Panc1 (cell line): ENCODE data around the gene RGS6. TPM values are rescaled to one million over a fixed set of nuclear protein-coding genes. Genes with fewer than 3 reads are reported as not detected.

Experiments
- ATAC-seq: fragments of 200-7000 bp; cut with Tn5 transposase; 2 replicates; pipeline ENCODE4 v1.9.1; 2020; ENCODE audit warnings: mild to moderate bottlenecking, moderate library complexity
- BruUV-seq: library from RNA; stranded (reverse); fragments of 400-500 nt; replicated peaks from 2 replicates; lab custom pipeline; 2021; lab: Mats Ljungman, UMichigan
- CTCF ChIA-PET: fragments of 300-600 bp; sonication (Branson Sonifier 250); formaldehyde crosslinking; loops from one replicate; lab custom pipeline; 2022; ENCODE audit warnings: antibody characterized with exemption; lab: Charles Lee
- POLR2A ChIA-PET: fragments of 300-600 bp; sonication (Branson Sonifier 250); formaldehyde crosslinking; loops from one replicate; lab custom pipeline; 2022; ENCODE audit warnings: antibody characterized with exemption; lab: Charles Lee
- DNase-seq: peaks from one replicate; pipeline ENCODE4 v3.0.0-alpha.2; 2010; ENCODE audit warnings: low read depth, low spot score
- H3K27ac ChIP-seq: 2 replicates; pipeline ENCODE4 v1.5.1; 2011; ENCODE audit warnings: mild to moderate bottlenecking, low read length, inconsistent platforms
- H3K27me3 ChIP-seq: fragments of 200-500 bp; sonication (Bioruptor generic); 2 replicates; pipeline ENCODE4 v1.6.0; 2014; ENCODE audit warnings: low read length, inconsistent platforms; ENCODE audit not compliant: control insufficient read depth, insufficient read depth
- H3K36me3 ChIP-seq: fragments of 200-500 bp; sonication (Bioruptor generic); 2 replicates; pipeline ENCODE4 v1.5.1; 2014; ENCODE audit warnings: inconsistent platforms, mild to moderate bottlenecking, low read length, moderate library complexity; ENCODE audit not compliant: control insufficient read depth, insufficient read depth
- H3K4me1 ChIP-seq: 2 replicates; pipeline ENCODE4 v1.5.1; 2011; ENCODE audit warnings: inconsistent platforms, mild to moderate bottlenecking, low read length, moderate library complexity; ENCODE audit not compliant: control insufficient read depth, insufficient read depth
- H3K4me3 ChIP-seq, 2 experiments: 2 replicates each; pipeline ENCODE4 v1.5.1; 2011 to 2012; ENCODE audit warnings: low read depth in 2 of 2, low read length in 2 of 2, mild to moderate bottlenecking in 2 of 2, inconsistent platforms in 1 of 2, moderate library complexity in 1 of 2
- H3K9me3 ChIP-seq: fragments of 200-500 bp; sonication (Bioruptor generic); 2 replicates; pipeline ENCODE4 v1.5.1; 2014; ENCODE audit warnings: low read depth, mild to moderate bottlenecking, inconsistent platforms, low read length, moderate library complexity; ENCODE audit not compliant: control insufficient read depth, insufficient read depth
- CTCF ChIP-seq: fragments of 450-650 bp; IDR thresholded peaks from 2 replicates; pipeline ENCODE4 v1.5.1; 2017; ENCODE audit warnings: mild to moderate bottlenecking
- POLR2AphosphoS5 ChIP-seq: IDR thresholded peaks from 2 replicates; pipeline ENCODE4 v1.6.1; 2012; ENCODE audit warnings: mild to moderate bottlenecking, low read depth, low read length, moderate library complexity
- SIN3A ChIP-seq: IDR thresholded peaks from 2 replicates; pipeline ENCODE4 v1.6.1; 2012; ENCODE audit warnings: low read depth, mild to moderate bottlenecking, low read length, moderate library complexity, borderline replicate concordance; ENCODE audit not compliant: insufficient read depth
- TCF7L2 ChIP-seq: IDR thresholded peaks from 2 replicates; pipeline ENCODE4 v1.6.1; 2011; ENCODE audit warnings: mild to moderate bottlenecking, low read depth, low read length, inconsistent platforms
- in situ Hi-C: cut with HindIII; loops from 2 replicates; pipeline ENCODE4 v1.10.0; 2016; ENCODE audit warnings: low sequenced_read_pairs, low pct_unique_long_range_greater_than_20kb
- intact Hi-C: fragments of 100-400 bp; cut with micrococcal nuclease; formaldehyde crosslinking; loops from one replicate; pipeline ENCODE4 v1.10.0; 2022; ENCODE audit not compliant: unreplicated experiment
- total RNA-seq: library from RNA; stranded (reverse); gene quantifications from one replicate; pipeline ENCODE4 v1.2.1, GENCODE V29; 2021; ENCODE audit not compliant: unreplicated experiment
- TF ChIP-seq, protein P1 (sequence below), 2 experiments: IDR thresholded peaks; 2 replicates each; pipeline ENCODE4 v1.6.1; 2011 to 2012; ENCODE audit warnings: low read depth in 2 of 2, control low read depth in 1 of 2, low read length in 1 of 2, mild to moderate bottlenecking in 1 of 2, moderate library complexity in 1 of 2; ENCODE audit not compliant: insufficient read depth in 1 of 2

RGS6 gene
- total RNA-seq, 1 experiment from 2014 or later: not detected

DNA sequence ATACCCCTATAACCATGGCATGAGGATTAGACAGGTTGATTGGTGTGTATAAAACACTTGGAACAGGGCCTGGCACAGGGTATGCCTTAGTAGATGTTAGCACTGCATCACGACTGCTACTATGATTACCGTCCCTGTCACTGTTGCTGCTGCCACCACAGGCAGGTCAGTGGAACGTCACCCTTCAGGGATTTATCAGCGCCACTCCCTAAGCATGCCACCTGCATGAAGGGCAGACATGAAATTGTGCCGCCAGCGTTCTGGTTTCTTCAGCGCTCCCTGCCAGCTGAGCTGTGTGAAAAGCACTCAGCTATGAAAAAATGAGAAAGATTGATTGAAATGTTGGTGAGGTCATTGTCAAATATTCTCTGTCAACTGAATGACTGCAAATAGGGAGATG lies 484.7 kb downstream of the RGS6 start:
- no TSS peak for BruUV-seq
- no peak for TF ChIP-seq TCF7L2
- TF ChIP-seq, protein P1, sequence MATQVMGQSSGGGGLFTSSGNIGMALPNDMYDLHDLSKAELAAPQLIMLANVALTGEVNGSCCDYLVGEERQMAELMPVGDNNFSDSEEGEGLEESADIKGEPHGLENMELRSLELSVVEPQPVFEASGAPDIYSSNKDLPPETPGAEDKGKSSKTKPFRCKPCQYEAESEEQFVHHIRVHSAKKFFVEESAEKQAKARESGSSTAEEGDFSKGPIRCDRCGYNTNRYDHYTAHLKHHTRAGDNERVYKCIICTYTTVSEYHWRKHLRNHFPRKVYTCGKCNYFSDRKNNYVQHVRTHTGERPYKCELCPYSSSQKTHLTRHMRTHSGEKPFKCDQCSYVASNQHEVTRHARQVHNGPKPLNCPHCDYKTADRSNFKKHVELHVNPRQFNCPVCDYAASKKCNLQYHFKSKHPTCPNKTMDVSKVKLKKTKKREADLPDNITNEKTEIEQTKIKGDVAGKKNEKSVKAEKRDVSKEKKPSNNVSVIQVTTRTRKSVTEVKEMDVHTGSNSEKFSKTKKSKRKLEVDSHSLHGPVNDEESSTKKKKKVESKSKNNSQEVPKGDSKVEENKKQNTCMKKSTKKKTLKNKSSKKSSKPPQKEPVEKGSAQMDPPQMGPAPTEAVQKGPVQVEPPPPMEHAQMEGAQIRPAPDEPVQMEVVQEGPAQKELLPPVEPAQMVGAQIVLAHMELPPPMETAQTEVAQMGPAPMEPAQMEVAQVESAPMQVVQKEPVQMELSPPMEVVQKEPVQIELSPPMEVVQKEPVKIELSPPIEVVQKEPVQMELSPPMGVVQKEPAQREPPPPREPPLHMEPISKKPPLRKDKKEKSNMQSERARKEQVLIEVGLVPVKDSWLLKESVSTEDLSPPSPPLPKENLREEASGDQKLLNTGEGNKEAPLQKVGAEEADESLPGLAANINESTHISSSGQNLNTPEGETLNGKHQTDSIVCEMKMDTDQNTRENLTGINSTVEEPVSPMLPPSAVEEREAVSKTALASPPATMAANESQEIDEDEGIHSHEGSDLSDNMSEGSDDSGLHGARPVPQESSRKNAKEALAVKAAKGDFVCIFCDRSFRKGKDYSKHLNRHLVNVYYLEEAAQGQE (IDR thresholded peaks at IDR 0.05; ENCODE audit: insufficient read depth in 1 of 2, low read depth in 2 of 2, low read length in 1 of 2): no peak
- no peak for TF ChIP-seq POLR2AphosphoS5
- TF ChIP-seq SIN3A: no peak
- no peak for TF ChIP-seq CTCF
- H3K4me1 ChIP-seq: no peaks in the 10 kb centered on the region
- H3K27me3 ChIP-seq: no peaks in the 10 kb centered on the region; the same call in 1 of the 2 replicates
- ChIA-PET CTCF (no interaction called here), POLR2A (no interaction called here)
- intact Hi-C loops: no loop called here
- no peaks in the 10 kb centered on the region for H3K36me3 ChIP-seq
- H3K27ac ChIP-seq: no peak overlapping the region
- in situ Hi-C loops: no loop called here
- DNase-seq (no peak), ATAC-seq (no peak)
- H3K9me3 ChIP-seq: no peaks in the 10 kb centered on the region
- H3K4me3 ChIP-seq: no peak overlapping the region

- DNase-seq: no peak
- no peak overlapping the region for H3K4me3 ChIP-seq
- TF ChIP-seq POLR2AphosphoS5 (no peak), CTCF (no peak), SIN3A (no peak), TCF7L2 (no peak)
- TF ChIP-seq, protein P1 (IDR thresholded peaks at IDR 0.05; ENCODE audit: insufficient read depth in 1 of 2, low read depth in 2 of 2, low read length in 1 of 2): no peak
- no peaks in the 10 kb centered on the region for H3K36me3 ChIP-seq
- ChIA-PET CTCF (no interaction called here), POLR2A (no interaction called here)
- BruUV-seq: no TSS peak
- ATAC-seq: no peak
- no peaks in the 10 kb centered on the region for H3K4me1 ChIP-seq
- no peak overlapping the region for H3K27ac ChIP-seq
- no peaks in the 10 kb centered on the region for H3K9me3 ChIP-seq
- in situ Hi-C loops: no loop called here
- intact Hi-C loops: no loop called here
- H3K27me3 ChIP-seq: no peaks in the 10 kb centered on the region; the same call in 1 of the 2 replicates
Measured at GRCh38 chr14:72418806-72419205, 486.6 kb downstream of the RGS6 start.
